Nephron (organoid): Measurements from ENCODE around the gene SLC9A9.
"Not testable (repeated sequence)": the region's sequence is repeated elsewhere in the genome, so short reads cannot be mapped to it uniquely, and the experiment has no call there.

Experiments
- H3K27ac Mint-ChIP-seq, 3 experiments: 2 replicates each; pipeline ENCODE4 v1.8.0; 2020; ENCODE audit warnings: mixed read lengths in 3 of 3, mild to moderate bottlenecking in 2 of 3, moderate library complexity in 1 of 3
- H3K27me3 Mint-ChIP-seq: 2 replicates; pipeline ENCODE4 v1.8.0; 2021; ENCODE audit warnings: low read depth, mild to moderate bottlenecking, moderate library complexity, mixed read lengths
- H3K36me3 Mint-ChIP-seq: 2 replicates; pipeline ENCODE4 v1.8.0; 2020; ENCODE audit warnings: low read depth, mixed read lengths
- H3K4me1 Mint-ChIP-seq: 2 replicates; pipeline ENCODE4 v1.8.0; 2020; ENCODE audit warnings: mixed read lengths
- H3K4me3 Mint-ChIP-seq, 3 experiments: 2 replicates each; pipeline ENCODE4 v1.8.0; 2020; ENCODE audit warnings: mild to moderate bottlenecking in 3 of 3, mixed read lengths in 3 of 3, moderate library complexity in 2 of 3
- H3K9me3 Mint-ChIP-seq: 2 replicates; pipeline ENCODE4 v1.8.0; 2020; ENCODE audit warnings: mixed read lengths
- TF ChIP-seq, protein P1 (sequence below), 3 experiments: fragments of 200-600 bp; sonication (generic); IDR thresholded peaks; one replicate each; pipeline ENCODE4 v1.5.0; 2021; ENCODE audit warnings: antibody characterized with exemption in 3 of 3; ENCODE audit not compliant: unreplicated experiment in 3 of 3

Gene SLC9A9

GRCh38 chr3:143436231-143436930 is 411.9 kb downstream of the SLC9A9 start:
- no peak overlapping the region for H3K4me3 Mint-ChIP-seq
- H3K36me3 Mint-ChIP-seq: no peaks in the 10 kb centered on the region
- H3K9me3 Mint-ChIP-seq: no peaks in the 10 kb centered on the region
- no peak overlapping the region for H3K27ac Mint-ChIP-seq
- TF ChIP-seq, protein P1, sequence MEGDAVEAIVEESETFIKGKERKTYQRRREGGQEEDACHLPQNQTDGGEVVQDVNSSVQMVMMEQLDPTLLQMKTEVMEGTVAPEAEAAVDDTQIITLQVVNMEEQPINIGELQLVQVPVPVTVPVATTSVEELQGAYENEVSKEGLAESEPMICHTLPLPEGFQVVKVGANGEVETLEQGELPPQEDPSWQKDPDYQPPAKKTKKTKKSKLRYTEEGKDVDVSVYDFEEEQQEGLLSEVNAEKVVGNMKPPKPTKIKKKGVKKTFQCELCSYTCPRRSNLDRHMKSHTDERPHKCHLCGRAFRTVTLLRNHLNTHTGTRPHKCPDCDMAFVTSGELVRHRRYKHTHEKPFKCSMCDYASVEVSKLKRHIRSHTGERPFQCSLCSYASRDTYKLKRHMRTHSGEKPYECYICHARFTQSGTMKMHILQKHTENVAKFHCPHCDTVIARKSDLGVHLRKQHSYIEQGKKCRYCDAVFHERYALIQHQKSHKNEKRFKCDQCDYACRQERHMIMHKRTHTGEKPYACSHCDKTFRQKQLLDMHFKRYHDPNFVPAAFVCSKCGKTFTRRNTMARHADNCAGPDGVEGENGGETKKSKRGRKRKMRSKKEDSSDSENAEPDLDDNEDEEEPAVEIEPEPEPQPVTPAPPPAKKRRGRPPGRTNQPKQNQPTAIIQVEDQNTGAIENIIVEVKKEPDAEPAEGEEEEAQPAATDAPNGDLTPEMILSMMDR (IDR thresholded peaks at IDR 0.05; ENCODE audit: unreplicated experiment in 3 of 3): no peak
- H3K27me3 Mint-ChIP-seq: peaks cover 6% of the 10 kb centered on the region
- H3K4me1 Mint-ChIP-seq: peaks cover 6% of the 10 kb centered on the region

- Mint-ChIP-seq H3K27me3 (peaks cover 6% of the 10 kb centered on the region), H3K9me3 (no peaks in the 10 kb centered on the region), H3K36me3 (no peaks in the 10 kb centered on the region), H3K27ac (no peak overlapping the region), H3K4me3 (no peak overlapping the region), H3K4me1 (peaks cover 6% of the 10 kb centered on the region)
- TF ChIP-seq, protein P1 (IDR thresholded peaks at IDR 0.05; ENCODE audit: unreplicated experiment in 3 of 3): peak in 1 of 3 experiments; percentile 19
These were observed 414.4 kb downstream of the SLC9A9 start for GRCh38 chr3:143433787-143434378.

DNA sequence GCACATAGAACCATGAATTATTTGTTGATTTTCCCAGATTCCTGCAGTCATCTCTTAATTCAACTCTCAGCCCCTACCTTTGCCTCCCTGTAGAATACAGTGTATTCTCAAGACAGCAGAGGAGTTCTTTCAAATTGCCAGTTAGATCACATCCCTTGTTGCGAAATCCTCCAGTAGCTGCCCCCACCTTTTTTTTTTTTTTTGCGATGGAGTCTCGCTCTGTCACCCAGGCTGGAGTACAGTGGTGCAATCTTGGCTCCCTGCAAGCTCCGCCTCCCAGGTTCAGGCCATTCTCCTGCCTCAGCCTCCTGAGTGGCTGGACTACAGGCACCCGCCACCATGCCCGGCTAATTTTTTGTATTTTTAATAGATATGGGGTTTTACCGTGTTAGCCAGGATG is 417.0 kb downstream of the SLC9A9 start:
- not testable (repeated sequence) for H3K36me3 Mint-ChIP-seq, H3K4me1 Mint-ChIP-seq, H3K27me3 Mint-ChIP-seq, H3K9me3 Mint-ChIP-seq, H3K4me3 Mint-ChIP-seq, H3K27ac Mint-ChIP-seq

DNA sequence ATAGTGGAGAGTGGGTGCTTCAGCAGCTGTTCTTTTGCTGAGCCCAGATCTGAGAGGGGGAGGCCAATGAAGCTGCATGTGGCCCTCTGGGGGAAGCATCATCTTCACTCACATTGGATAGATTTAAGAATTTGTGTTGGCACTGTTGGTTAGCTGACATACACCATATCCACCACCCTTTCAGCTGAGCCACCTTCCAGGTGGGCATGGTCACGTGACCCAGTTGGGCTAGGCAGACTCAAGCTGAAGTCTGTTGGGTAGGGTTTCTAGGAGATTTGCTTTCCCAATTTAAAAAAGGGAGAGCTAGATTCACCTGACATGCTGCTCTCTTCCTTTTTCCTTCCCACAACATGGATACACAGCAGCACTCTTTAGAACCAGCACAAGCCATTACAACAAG is 417.7 kb downstream of the SLC9A9 start:
- Mint-ChIP-seq H3K27ac (no peak overlapping the region), H3K4me3 (no peak overlapping the region), H3K9me3 (no peaks in the 10 kb centered on the region), H3K4me1 (peaks cover 6% of the 10 kb centered on the region), H3K27me3 (peaks cover 6% of the 10 kb centered on the region), H3K36me3 (no peaks in the 10 kb centered on the region)
- TF ChIP-seq, protein P1 (IDR thresholded peaks at IDR 0.05; ENCODE audit: unreplicated experiment in 3 of 3): no peak

GRCh38 chr3:143429628-143430514 is 418.4 kb downstream of the SLC9A9 start:
- TF ChIP-seq, protein P1 (IDR thresholded peaks at IDR 0.05; ENCODE audit: unreplicated experiment in 3 of 3): no peak
- Mint-ChIP-seq H3K4me1 (peaks cover 6% of the 10 kb centered on the region), H3K27ac (no peak overlapping the region), H3K9me3 (no peaks in the 10 kb centered on the region), H3K4me3 (no peak overlapping the region), H3K36me3 (no peaks in the 10 kb centered on the region), H3K27me3 (peaks cover 6% of the 10 kb centered on the region)

DNA sequence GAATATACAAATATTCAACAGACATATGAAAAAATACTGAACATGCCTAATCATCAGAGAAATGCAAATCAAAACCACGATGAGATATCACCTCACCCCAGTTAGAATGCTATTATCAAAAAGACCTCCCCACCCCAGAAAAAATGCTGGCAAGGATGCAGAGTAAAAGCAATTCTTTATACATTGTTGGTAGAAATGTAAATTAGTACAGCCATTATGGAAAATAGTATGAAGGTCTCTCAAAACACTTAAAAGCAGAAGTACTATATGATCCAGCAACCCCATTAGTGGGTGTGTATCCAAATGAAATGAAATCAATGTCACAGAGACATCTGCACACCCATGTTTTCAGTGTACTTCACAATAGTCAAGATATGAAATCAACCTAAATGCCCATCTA is 420.0 kb downstream of the SLC9A9 start:
- TF ChIP-seq, protein P1 (IDR thresholded peaks at IDR 0.05; ENCODE audit: unreplicated experiment in 3 of 3): no peak
- Mint-ChIP-seq H3K4me1 (peaks cover 6% of the 10 kb centered on the region), H3K36me3 (no peaks in the 10 kb centered on the region), H3K4me3 (no peak overlapping the region), H3K9me3 (no peaks in the 10 kb centered on the region), H3K27ac (no peak overlapping the region), H3K27me3 (no peaks in the 10 kb centered on the region)
